Astrocyte of the spinal cord (primary cell): ENCODE data around the gene TBC1D1.
A peak's percentile ranks its signal among the peaks of the same experiment; 100 is the strongest.

Source experiments
- DNase-seq: peaks from one replicate; pipeline ENCODE4 v3.0.0; 2011; ENCODE audit warnings: low read depth, low spot score
- H3K4me3 ChIP-seq: 2 replicates; pipeline ENCODE4 v1.5.1; 2011; ENCODE audit warnings: low read depth, mild to moderate bottlenecking, low read length, moderate library complexity
- in situ Hi-C: cut with HindIII; loops from 2 replicates; pipeline ENCODE4 v1.10.0; 2017; ENCODE audit warnings: low sequenced_read_pairs
- TF ChIP-seq, protein P1 (sequence below): IDR thresholded peaks from 2 replicates; pipeline ENCODE4 v1.5.1; 2012; ENCODE audit warnings: low read depth, mild to moderate bottlenecking, low read length, inconsistent platforms

Gene TBC1D1

DNA sequence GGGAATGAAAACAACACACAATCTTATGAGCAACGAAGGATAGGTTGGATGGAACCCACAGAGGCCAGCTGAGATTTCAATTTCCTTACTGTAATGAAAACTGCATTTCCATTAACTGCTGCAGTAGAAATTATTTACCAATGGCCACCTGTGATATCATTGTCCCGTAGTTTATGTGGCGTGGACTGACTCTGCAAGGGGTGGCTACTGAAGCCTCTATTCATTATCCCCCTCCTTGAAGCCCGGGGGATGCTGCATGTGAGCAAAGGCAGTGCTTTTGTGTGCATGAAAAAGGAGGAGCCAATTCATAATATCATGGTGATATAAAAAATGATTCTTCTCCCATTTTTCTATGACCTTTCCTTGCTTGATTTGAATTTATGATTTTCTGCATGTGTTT, 277.1 kb downstream of the TBC1D1 start:
- TF ChIP-seq, protein P1, sequence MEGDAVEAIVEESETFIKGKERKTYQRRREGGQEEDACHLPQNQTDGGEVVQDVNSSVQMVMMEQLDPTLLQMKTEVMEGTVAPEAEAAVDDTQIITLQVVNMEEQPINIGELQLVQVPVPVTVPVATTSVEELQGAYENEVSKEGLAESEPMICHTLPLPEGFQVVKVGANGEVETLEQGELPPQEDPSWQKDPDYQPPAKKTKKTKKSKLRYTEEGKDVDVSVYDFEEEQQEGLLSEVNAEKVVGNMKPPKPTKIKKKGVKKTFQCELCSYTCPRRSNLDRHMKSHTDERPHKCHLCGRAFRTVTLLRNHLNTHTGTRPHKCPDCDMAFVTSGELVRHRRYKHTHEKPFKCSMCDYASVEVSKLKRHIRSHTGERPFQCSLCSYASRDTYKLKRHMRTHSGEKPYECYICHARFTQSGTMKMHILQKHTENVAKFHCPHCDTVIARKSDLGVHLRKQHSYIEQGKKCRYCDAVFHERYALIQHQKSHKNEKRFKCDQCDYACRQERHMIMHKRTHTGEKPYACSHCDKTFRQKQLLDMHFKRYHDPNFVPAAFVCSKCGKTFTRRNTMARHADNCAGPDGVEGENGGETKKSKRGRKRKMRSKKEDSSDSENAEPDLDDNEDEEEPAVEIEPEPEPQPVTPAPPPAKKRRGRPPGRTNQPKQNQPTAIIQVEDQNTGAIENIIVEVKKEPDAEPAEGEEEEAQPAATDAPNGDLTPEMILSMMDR, result no peak
- in situ Hi-C loops, result no loop called here
- no peak overlapping the region for H3K4me3 ChIP-seq
- DNase-seq, result no peak

DNA sequence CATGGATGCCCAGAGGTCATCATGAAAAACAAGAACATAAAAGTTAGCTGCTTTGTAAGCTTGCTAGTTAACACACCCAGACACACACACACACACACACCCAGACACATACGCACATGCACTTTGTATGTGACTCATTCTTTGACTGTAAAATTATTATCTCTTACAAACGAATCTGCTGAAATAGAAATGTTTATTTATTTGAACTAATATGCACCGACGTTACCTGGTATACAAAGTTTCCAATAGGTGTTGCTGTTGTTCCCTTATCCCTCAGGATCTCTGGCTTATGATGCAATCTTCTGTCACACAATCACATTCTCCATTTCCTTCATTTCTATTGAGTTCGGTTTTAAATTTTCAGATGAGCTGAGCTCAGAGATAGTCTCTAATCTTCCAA, 278.6 kb downstream of the TBC1D1 start:
- H3K4me3 ChIP-seq, result no peak overlapping the region
- no peak for DNase-seq
- TF ChIP-seq, protein P1, result no peak
- in situ Hi-C loops, result no loop called here

DNA sequence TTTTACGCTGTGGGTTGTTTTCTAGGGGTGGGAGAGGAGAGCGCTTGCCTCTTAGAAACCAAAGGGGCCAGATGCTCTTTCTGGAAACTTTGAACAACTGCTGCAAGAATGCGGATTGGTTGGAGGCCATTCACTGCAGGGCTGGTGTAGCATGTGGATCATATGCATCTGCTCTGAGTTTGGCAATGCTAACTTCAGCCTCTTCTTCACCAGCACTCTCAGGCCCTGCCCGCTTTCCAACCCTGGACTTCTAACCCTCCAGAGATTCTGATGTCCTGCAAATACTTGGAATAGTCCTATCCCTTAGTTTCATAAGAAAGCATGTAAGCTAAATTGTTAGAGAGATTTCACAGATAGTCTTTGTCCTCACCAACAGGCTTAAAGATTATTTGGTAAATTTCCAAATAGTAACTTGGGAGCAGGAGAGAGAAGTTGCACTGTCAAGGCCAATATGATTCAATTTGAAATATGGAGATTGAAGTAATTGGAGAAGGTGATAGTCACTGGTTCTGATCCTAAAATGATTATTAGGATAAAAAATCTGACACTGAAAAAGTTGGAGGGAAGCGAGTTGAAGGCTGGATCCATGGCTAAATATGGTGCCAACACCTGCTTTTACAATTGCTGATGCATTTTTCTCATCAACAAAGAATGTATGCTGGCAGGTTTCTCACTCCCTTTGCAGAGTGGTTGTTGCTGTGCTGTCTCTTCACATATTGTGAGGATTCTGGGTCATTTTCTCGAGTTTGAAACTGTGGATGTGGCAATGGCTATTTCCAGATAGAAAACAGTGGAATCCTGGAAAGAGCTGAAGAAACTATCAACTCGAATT, 279.7 kb downstream of the TBC1D1 start:
- no peak for DNase-seq
- H3K4me3 ChIP-seq, result no peak overlapping the region
- TF ChIP-seq, protein P1, result no peak
- in situ Hi-C loops, result no loop called here

DNA sequence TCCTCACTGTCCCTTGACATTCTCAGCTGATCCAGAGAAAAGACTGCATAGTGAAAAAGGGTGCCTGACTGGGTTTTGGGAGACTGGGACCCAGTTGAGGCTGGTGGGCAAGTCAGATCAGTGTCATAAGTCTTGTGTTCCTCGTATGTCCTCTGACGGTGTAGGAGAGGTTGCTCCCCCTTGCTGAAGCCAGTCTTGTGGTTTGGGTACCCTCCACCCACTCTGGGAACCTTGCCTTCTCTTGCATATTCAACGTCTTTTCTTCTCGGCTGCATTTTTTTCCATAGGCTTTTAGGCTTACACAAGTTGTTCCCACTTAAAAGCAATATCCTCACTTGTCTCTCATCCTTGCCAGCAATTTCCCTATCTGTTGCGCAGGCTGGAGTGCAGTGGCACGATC, 281.2 kb downstream of the TBC1D1 start:
- in situ Hi-C loops, result no loop called here
- TF ChIP-seq, protein P1, result no peak
- DNase-seq, result no peak
- no peak overlapping the region for H3K4me3 ChIP-seq

DNA sequence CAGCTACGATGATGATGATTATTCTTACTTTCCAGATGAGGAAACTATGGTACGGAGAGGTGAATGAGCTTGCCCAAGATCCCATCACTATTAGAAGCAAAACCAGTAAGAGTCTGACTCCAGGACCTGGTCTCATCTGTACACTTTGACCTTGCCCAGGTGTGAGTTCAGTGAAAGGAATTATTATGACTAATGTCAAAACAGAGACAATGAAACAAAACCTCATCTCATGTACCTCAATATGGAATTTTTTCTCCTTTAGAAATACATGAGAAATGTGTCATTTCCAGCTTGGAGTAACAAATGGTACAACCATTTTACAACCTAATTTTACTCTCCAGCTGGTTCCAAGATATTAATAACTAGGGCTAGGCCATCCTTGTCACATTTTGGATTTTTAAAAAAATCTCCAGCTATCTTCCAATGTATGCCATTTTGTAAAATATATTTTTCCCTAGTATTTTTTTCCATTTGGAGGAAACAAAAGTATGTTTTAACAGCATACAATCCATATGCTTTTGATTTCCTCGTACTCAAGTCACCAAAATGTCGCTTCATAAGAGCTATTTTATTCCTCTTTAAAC, 283.1 kb downstream of the TBC1D1 start:
- TF ChIP-seq, protein P1, result no peak
- H3K4me3 ChIP-seq, result no peak overlapping the region
- DNase-seq, result no peak
- in situ Hi-C loops, result no loop called here

DNA sequence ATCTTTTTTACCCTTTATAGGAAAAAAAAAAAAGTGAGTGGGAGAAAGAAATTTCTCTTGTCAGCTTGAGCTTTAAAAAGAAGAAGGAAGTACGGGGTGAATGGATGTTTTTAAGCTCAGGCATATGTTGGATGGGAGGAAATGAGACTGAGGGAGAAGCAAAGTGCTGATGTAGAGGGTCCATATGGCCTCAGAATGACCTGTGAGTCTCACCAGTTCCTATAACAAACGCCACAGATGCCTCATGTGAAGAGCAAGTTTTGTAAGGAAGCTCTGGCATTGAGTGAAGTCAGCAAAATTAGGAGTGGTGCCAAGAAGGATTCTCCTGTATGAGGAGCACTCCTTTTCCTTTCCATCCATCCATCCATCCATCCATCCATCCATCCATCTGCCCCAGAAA, 283.9 kb downstream of the TBC1D1 start:
- TF ChIP-seq, protein P1, result no peak
- in situ Hi-C loops, result no loop called here
- no peak overlapping the region for H3K4me3 ChIP-seq
- peak; percentile 24 for DNase-seq
